NCI-H446 (cell line): Measurements from ENCODE around the gene ICAM4.

ENCODE experiments used
- DNase-seq, 2 experiments: peaks; one replicate each; lab custom pipeline; 2025; lab: John Stamatoyannopoulos, UW

The ICAM4 gene

GRCh38 chr19:10290876-10291553 lies 4.3 kb downstream of the ICAM4 start:
- DNase-seq, result peak in 1 of 2 experiments; percentile 64

- DNase-seq, result no peak
Measured at GRCh38 chr19:10291554-10292205, 4.9 kb downstream of the ICAM4 start.

DNA sequence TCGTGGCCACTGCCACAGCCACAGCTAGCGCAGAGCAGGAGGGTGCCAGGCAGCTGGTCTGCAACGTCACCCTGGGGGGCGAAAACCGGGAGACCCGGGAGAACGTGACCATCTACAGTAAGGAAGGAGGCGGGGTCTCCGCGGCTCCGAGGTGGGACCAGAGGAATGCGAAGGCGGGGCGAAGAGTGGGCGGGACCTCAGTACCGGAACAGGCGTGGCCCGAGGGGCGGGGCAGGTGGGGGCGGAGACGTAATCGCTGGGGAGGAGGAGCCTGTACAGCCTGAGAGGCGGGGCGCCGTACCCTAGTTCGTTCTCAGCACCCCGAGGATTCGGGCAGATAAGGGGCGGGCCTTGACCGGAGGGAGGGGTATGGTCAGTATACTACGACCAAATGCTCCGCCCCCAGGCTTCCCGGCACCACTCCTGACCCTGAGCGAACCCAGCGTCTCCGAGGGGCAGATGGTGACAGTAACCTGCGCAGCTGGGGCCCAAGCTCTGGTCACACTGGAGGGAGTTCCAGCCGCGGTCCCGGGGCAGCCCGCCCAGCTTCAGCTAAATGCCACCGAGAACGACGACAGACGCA lies 5.5 kb downstream of the ICAM4 start:
- DNase-seq, result no peak

GRCh38 chr19:10292789-10293636 lies 6.3 kb downstream of the ICAM4 start:
- DNase-seq, result no peak

GRCh38 chr19:10293637-10294367 lies 7.0 kb downstream of the ICAM4 start:
- no peak for DNase-seq

DNA sequence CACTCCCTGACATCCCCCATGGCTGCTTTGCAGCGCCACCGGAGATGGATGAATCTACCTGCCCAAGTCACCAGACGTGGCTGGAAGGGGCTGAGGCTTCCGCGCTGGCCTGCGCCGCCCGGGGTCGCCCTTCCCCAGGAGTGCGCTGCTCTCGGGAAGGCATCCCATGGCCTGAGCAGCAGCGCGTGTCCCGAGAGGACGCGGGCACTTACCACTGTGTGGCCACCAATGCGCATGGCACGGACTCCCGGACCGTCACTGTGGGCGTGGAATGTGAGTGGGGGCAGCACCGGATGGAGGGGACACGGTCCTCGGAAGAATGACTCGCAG lies 7.6 kb downstream of the ICAM4 start:
- DNase-seq, result no peak

DNA sequence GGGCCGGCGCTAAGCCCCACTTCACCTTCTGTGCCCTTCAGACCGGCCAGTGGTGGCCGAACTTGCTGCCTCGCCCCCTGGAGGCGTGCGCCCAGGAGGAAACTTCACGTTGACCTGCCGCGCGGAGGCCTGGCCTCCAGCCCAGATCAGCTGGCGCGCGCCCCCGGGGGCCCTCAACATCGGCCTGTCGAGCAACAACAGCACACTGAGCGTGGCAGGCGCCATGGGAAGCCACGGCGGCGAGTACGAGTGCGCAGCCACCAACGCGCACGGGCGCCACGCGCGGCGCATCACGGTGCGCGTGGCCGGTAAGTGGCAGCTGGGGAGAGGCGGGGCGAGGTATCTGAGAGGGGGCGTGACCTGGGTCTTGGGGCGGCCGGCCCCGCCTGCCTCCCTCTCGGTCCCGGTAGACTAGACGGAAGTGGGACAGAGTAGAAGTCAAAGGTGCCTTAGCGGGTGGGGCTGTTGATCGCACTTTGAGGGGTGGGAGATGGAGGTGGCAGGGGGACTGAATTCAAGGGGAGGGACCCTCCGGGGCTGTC lies 8.6 kb downstream of the ICAM4 start:
- no peak for DNase-seq

- DNase-seq, result no peak
Measured at GRCh38 chr19:10295847-10296591, 9.3 kb downstream of the ICAM4 start.

GRCh38 chr19:10299545-10300458 lies 13.0 kb downstream of the ICAM4 start:
- no peak for DNase-seq

GRCh38 chr19:10305139-10305806 lies 18.5 kb downstream of the ICAM4 start:
- no peak for DNase-seq

DNA sequence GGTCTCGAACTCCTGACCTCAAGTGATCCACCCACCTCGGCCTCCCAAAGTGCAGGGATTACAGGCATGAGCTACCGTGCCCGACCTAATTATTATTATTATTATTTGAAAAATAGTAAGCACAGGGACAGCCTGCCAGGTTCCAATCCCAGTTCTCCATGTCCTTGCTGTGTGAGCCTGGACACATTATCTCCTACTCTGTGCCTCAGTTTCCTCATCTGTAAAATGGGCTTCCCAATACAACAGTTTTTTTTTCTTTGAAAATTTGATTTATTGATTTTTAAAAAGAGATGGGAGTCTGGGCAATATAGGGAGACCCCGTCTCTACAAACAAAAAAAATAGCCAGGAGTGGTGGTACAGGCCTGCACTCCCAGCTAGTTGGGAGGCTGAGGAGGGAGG lies 19.6 kb downstream of the ICAM4 start:
- DNase-seq, result no peak

DNA sequence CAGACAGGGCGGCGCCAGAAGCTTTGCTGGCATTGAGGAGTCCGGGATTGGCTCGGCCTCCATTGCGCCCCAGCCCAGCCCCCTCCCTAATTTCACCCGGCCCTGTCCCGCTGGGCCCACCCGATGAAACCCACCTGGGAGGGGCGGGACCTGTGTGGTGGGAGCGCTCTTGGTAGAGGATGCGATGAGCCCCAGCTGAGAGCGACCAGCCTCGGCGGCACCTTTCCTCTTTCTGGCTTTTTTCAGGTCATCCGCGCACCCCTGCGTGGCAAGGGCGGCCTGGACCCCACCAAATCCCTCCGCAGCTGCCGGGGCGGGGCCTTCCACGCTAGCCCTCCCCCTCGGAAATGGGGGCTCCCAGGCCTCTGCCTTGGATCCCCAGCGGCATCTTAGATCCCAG lies 22.7 kb downstream of the ICAM4 start, which contains the start of gene ZGLP1:
TSS of gene ZGLP1 (minus strand) at position 393 of the 400 bp plus-strand sequence.
- DNase-seq, result no peak

DNA sequence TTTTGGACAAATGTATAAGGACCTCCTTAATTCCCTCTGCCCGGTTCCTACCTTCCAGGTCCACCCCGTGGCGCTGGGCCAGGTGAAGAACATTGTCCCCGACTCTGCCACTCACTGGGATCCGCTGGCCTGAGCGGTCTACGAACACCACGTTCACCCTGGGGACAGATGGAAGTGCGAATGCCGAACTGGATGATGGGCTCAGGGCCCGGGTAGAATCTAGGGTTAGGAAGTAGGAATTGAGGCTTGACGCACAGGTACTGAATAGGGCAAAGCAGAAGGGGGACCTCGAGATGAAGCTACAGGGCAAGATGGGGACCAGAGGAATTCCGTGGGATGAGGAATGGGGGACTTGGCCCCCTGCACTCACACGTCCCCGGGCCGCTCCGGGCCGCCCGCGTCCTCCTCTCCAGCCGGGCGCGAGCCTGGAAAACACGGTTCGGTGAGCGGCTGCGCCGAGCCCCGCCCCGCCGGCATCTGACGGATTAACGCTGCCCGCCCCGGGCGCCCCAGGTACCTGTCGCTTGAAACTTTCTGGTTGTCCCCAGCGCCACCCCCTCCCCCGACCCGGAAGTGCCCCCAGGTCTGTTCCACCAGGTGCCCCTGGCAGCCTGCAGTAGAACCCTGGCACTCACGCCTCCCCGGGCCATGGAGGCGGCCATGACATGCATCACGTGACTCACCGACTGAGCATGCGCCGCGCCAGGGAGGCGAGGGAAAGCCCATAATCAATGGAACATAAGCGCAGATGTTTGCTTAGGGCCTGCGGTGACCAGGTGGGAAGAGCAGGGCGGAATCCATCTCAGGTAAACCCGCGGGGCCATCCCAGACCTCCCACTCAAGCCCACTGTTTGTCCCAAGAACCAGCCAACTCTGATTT lies 28.8 kb downstream of the ICAM4 start, which contains the start of gene FDX2:
TSS of gene FDX2 (minus strand) at position 681 of the 880 bp plus-strand sequence. CDS start at position 662, 19 bp downstream.
- peak; percentile 82 to 87 for DNase-seq

- no peak for DNase-seq
Measured at GRCh38 chr19:10316229-10317044, 29.7 kb downstream of the ICAM4 start.

DNA sequence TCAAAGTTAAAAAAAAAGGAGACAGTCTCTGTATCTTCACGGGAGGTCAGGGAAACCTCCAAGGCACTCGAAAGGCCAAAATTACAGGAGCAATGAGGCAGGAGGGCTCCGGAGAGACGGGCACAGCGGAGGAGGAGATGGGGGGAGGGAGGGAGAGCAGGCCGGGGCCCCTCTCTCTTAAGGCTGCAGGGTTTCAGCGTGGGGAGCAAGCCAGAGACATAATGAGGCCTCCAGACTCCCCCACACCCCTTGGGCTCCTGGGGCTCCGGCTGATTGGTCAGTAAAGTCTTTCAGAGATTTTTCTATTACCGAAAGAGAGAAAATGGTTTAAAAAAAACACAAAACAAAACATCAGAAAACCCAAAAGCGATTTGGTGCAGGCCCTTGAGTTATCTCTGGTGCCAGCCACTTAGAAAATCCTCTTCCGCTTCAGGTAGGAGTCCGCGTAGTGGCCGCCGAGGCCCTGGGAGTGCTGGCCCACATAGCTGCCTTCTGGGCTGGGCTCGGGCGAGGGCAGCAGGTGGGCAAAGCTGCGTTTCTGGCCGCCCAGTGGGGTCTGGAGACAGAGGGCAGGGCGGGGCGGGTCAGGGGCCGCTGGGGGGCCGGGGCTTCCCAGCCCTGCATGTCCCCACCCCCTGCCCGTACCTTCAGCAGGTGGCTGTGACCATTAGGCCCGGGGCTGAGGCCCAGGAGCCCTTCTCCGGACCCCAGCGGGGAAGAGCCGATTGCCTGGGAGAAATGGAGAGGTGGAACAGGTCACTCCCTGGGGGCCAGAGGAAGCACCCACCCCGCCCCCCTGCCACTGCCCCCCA lies 30.5 kb downstream of the ICAM4 start:
- DNase-seq, result no peak

DNA sequence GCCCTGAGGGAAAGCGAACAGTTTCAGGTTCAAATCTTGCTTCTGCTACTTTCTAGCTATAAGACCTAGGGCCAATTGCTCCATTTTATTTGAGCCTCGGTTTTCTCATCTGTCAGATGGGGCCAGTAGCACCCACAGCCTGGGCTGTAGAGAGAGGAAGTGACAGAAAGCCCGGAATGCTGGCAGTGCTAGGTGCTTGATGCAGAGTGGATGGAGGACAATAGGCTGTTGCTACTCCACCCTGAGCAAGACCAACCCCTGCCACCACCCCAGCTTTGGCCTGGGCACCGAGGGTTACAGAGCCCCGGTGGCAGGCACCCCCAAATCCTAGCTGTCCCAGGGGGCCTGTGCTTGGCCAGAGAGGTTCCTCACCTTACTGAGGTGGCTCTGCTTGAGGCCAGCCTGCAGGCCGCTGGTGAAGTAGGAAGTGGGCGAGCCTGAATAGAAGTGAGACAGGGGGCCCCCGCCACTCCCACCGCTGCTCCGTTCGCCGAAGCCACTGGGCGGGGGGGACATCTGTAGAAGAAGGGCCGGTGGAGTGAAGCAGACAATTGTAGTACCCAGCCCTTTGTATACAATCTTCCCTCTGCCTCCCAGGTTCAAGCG lies 31.2 kb downstream of the ICAM4 start:
- DNase-seq, result no peak
